ENCODE measurements around the gene SRSF11.

SRSF11 gene

GRCh38 chr1:70224954-70225353 lies 3.8 kb downstream of the SRSF11 start:
- no peak for DNase-seq

GRCh38 chr1:70227439-70227838 lies 6.3 kb downstream of the SRSF11 start:
- no peak for DNase-seq

GRCh38 chr1:70228670-70229069 lies 7.5 kb downstream of the SRSF11 start:
- DNase-seq = no peak

GRCh38 chr1:70231475-70231874 lies 10.3 kb downstream of the SRSF11 start:
- DNase-seq = no peak

- no peak for DNase-seq
These were observed 13.6 kb downstream of the SRSF11 start for GRCh38 chr1:70234733-70235132.

- DNase-seq = no peak
These were observed 18.8 kb downstream of the SRSF11 start for GRCh38 chr1:70239940-70240339.

- DNase-seq = no peak
These were observed 25.9 kb downstream of the SRSF11 start for GRCh38 chr1:70247122-70247521.

GRCh38 chr1:70247768-70248167 lies 26.6 kb downstream of the SRSF11 start:
- DNase-seq = no peak

- no peak for DNase-seq
These were observed 27.5 kb downstream of the SRSF11 start for GRCh38 chr1:70248729-70249128.

- no peak for DNase-seq
These were observed 35.5 kb downstream of the SRSF11 start for GRCh38 chr1:70256664-70257063.

- DNase-seq = no peak
These were observed 43.7 kb downstream of the SRSF11 start for GRCh38 chr1:70264839-70265238.

GRCh38 chr1:70265946-70266345 lies 44.8 kb downstream of the SRSF11 start:
- no peak for DNase-seq

- no peak for DNase-seq
These were observed 56.7 kb downstream of the SRSF11 start for GRCh38 chr1:70277875-70278274.

GRCh38 chr1:70278710-70279109 lies 57.5 kb downstream of the SRSF11 start:
- DNase-seq = no peak

GRCh38 chr1:70284366-70284765 lies 63.2 kb downstream of the SRSF11 start:
- DNase-seq = no peak

- no peak for DNase-seq
These were observed 65.3 kb downstream of the SRSF11 start for GRCh38 chr1:70286453-70286852.

GRCh38 chr1:70288166-70288565 lies 67.0 kb downstream of the SRSF11 start:
- no peak for DNase-seq

GRCh38 chr1:70290218-70290617 lies 69.0 kb downstream of the SRSF11 start:
- no peak for DNase-seq

GRCh38 chr1:70293186-70293843 lies 72.1 kb downstream of the SRSF11 start:
- no peak for DNase-seq

GRCh38 chr1:70295749-70296148 lies 74.6 kb downstream of the SRSF11 start:
- no peak for DNase-seq

GRCh38 chr1:70299472-70299871 lies 78.3 kb downstream of the SRSF11 start:
- no peak for DNase-seq
